ENCODE data around the gene ZNF555.
"Not testable (repeated sequence)": the region's sequence is repeated elsewhere in the genome, so short reads cannot be mapped to it uniquely, and the experiment has no call there.

The ZNF555 gene

DNA sequence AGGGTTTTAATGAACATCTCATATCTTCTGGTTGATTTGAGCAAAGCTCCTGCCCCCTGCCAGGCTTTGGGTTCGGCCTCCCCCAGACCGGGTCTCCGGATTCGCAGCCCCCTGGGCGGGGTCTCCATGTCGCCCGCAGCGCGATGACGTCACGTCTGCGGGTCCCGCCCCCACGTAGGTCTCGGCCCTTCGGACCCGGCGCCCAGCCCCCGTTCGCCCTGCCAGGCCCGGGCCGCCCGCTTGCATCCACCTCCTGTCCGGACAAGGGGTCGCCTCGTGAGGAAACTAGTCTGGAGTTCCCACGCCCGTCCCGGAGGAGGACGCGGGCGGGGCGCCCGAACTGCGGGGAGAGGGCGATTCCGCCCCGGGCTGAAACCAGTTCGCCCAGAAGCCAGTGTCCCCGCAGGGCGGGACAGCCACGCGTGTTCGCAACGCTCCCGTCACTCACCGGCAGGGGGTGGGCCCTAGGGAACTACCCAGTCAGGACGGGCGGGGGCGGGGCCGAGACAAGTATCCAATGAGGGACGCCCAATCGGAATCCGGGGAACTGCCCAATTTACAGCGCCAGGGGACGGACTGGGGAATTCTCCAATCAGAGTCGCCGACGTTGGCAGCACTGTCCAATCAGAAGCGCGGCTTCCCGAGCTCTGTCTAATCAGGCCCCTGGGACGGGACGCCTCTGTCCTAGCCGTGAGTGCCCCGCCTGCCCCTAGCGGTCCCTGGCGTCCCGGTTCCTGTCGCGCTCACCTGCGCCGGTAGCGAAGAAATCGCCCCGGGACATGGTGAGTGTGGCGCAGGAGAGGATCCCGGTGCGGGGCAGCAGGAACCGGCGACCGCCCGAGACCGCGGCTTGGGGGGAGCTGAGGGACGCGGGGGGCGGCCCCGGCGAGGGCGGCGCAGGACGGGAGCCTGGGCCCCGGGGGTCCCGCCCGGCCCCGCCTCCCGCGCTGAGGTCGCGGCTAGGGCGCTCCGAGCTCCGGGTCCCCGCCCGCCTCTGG lies at the start of gene ZNF555:
Gene ZNF555, plus strand, starts transcription at position 682 of the 998 bp plus-strand sequence. Its CDS starts 98 bp downstream, at position 780.
- DNase-seq, result peak; percentile 100

DNA sequence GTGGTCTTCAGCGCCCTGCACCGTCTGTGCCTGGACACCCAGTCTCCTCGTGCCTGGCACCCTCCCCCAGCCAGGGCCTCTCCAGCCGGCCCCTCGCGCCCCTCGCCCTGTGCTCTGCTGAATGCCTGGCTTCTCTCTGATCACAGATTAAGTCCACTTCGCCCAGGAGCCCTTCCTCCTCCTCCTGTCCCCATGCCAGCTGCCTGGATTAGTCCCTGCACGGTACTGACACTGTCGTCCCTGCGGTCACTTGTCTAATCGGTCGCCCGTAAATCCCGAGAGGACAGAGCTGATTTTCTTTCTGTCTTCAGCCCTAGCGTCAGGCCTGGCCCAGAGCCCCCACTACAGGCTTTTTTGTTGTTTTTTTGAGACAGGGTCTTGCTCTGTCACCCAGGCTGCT lies 49.4 kb upstream of the ZNF555 start:
- DNase-seq, result no peak

DNA sequence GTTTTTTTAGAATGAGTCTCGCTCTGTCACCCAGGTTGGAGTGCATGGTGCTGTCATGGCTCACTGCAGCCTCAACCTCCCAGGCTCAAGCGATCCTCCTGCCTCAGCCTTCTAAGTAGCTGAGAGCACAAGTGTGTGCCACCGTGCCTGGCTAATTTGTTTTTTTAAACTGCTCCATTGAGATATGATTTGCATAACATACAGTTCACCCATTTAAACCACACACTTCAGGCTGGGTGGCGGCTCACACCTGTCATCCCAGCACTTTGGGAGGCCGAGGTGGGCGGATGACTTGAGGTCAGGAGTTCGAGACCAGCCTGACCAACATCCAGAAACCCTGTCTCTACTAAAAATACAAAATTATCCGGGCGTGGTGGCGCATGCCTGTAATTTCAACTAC lies 48.6 kb upstream of the ZNF555 start:
- DNase-seq, result not testable (repeated sequence)

DNA sequence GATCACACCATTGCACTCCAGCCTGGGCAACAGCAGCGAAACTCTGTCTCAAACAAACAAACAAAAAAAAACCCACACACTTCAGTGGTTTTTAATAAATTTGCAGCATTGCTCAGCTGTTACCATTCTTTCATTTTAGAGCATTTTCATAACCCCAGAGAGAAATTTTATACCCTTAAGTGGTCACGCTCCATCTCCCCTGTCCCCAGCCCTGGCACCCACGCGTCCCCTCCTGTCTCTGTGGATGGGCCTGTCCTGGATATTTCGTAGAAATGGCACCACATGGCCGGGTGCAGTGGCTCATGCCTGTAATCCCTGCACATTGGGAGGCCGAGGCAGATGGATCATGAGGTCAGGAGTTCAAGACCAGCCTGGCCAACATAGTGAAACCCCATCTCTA lies 48.1 kb upstream of the ZNF555 start:
- DNase-seq, result no peak

GRCh38 chr19:2793577-2793976 lies 47.7 kb upstream of the ZNF555 start:
- no peak for DNase-seq

GRCh38 chr19:2795827-2796658 lies 45.2 kb upstream of the ZNF555 start:
- DNase-seq, result no peak

DNA sequence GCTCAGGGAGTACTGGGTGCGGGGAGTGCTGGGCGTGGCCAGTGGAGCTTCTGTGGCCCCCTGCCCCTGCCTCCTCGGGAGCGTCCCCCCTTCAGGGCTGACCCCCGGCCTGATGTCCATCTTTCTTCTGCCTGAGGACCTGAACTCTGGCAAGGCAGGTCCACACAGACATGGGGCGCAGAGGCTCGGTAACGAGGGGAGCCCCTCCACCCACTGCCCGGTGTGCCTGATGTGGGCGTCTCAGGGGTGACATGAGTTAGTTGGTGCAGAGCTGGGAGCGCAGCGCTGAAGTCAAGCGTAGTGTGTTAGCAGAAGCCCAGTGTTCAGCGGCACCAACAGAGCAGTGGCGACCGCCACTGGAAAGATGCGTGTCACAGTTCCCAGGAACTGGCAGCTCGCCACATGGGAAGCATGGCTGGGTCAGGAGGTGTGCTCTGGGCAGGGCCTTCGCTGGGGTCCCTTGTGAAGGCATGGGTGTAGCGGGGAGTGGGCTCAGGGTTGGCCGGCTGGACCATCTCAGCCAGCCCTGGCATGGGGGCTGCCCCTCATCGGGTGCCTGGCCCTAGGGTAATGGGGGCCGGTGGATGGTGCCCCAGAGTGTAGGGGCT lies 44.5 kb upstream of the ZNF555 start:
- no peak for DNase-seq

DNA sequence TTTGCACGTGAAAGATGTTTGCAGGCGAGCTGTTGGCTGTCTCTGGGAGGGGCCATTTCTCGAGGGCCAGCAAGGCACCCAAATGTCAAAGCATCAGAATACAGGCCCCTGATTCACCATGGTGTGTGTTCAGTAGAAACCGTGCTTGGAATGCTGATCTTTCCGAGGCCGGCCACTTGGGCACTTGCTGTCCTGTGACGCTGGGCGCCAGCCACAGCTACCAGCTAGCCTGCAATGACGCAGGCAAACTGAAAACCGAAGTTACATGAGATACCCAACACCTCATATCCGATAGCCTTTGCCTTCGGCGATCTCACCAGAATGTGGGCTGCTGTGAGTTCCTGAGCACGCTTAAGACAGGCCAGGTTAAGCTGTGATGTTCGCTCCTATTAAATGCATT lies 44.0 kb upstream of the ZNF555 start:
- DNase-seq, result no peak

DNA sequence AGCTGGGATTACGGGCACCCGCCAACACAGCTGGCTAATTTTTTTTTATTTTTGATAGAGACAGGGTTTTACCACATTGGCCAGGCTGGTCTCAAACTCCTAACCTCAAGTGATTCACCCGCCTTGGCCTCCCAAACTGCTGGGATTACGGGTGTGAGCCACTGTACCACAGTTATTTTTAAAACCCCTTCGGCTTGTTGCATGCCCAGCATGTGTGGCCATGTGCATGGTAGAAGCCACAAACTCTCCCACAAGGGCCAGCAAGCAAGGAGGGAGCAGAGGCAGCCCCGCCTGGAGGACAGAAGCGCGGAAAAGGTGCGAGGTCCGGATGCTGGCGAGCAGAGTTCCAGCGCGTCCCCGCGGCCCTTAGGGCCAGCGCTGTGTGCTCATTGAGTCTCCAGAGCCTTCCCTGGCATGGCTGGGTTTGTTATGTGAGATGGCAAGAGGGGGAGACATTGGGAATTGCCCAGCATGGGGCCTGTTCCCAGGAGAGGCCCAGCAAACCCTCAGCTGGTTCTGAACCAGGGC lies 43.1 kb upstream of the ZNF555 start:
- DNase-seq, result no peak

GRCh38 chr19:2798733-2799132 lies 42.5 kb upstream of the ZNF555 start:
- peak; percentile 51 for DNase-seq

GRCh38 chr19:2799273-2800020 lies 41.8 kb upstream of the ZNF555 start:
- DNase-seq, result no peak

GRCh38 chr19:2800506-2800905 lies 40.8 kb upstream of the ZNF555 start:
- DNase-seq, result no peak

DNA sequence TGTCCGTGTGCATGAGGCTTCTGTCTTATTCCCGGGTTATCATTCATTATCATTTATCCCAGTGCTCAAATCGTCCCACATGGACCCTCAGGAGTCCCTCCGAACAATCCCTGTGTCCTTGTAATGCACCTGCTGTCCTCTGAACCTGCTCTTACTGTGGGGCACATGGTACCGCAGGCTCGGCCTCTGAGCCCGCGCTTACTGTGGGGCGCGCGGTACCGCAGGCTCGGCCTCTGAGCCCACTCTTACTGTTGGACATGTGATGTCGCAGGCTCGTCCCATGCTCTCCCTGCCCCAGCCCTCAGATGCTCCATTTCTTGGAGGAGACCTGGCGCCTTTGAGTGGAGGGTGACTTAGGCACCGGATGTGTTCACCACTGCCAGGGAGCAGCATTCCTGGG lies 38.4 kb upstream of the ZNF555 start:
- no peak for DNase-seq

DNA sequence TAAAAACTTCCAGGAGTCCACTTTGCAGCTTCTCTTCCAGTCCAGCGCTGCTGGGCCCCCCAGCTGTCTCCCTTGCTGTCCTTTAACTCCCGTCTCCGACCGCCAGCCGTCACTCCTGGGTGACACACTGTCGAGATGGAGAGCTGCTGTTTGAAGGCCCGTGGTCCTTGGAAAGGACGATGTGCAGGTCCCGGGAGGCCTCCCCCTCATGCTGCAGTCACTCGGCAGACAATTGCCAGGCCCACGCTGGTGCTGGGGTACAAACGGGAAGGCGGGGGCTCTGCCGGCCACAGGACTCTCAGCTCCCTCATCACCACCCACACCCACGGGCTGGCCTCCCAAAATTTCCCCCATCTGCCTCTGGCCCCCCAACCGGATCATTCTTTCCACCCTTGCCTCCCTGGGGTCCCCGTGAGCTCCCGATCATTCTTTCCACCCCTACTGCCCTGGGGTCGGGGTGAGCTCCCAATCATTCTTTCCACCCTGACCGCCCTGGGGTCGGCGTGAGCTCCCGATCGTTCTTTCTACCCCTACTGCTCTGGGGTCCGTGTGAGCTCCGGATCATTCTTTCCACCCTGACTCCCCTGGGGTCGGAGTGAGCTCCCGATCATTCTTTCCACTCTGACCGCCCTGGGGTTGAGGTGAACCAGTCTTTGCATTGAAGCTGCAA lies 37.7 kb upstream of the ZNF555 start:
- DNase-seq, result no peak

DNA sequence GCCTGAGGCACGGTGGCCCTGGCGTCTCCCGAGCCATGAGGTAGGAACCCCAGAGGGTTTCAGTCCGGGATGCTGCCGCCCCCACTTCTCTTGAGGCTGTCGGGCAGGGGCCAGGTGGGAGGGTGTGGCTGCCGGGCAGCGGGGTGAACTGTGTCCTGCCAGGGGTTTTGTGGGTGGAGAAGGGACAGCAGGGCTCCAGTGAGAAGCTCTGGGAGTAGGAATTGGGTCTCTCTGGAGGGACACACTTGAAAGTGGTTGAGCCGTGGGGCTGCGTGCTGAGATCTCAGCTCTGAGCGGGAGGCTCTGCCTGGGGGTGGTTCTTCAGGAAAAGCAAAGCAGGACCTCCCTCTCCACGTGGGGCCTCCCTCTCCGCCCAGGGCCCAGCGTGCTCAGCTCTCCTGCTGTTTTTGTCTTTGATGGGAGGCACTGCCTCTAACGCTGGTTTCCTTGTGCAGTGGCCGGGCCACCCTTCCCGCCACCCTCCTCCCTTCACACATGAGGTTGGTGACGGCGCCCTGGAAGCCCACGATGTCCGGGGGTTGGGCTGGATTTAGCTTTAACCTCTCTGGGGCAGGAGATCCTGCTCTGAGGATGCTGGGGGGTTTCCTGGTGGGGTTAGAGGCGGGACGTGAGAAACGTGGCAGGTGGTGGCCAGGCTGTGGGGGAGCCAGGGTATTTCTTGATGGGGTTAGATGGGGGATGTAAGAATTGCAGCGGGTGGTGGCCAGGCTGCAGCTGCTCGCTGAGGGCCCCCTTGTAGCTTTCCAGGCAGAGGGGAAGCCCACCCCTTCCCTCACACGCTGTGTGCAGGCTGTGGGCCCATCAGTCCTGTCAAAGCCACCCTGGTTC lies 36.9 kb upstream of the ZNF555 start:
- DNase-seq, result no peak

GRCh38 chr19:2805261-2805900 lies 35.9 kb upstream of the ZNF555 start:
- no peak for DNase-seq

GRCh38 chr19:2805991-2806649 lies 35.2 kb upstream of the ZNF555 start:
- DNase-seq, result no peak

- DNase-seq, result no peak
These were observed 34.4 kb upstream of the ZNF555 start for GRCh38 chr19:2806736-2807378.
